WTC11 (cell line): ENCODE measurements around the gene C9orf57.

ENCODE experiments used
- CBFB ChIP-seq: sonication (generic); formaldehyde crosslinking; IDR thresholded peaks from 2 replicates; pipeline ENCODE4 v1.8.1; 2022; ENCODE audit warnings: mild to moderate bottlenecking, low read depth, missing genetic modification reagents
- CREM ChIP-seq: sonication (generic); formaldehyde crosslinking; IDR thresholded peaks from 2 replicates; pipeline ENCODE4 v1.8.1; 2022; ENCODE audit warnings: mild to moderate bottlenecking, missing genetic modification reagents, moderate library complexity
- CTCF ChIP-seq: fragments of 200-600 bp; IDR thresholded peaks from 2 replicates; pipeline ENCODE4 v1.8.0; 2022; ENCODE audit warnings: antibody characterized with exemption
- ELF4 ChIP-seq: sonication (generic); formaldehyde crosslinking; IDR thresholded peaks from 2 replicates; pipeline ENCODE4 v1.8.1; 2022; ENCODE audit warnings: low read depth, mild to moderate bottlenecking, moderate library complexity, missing genetic modification reagents
- MYBL2 ChIP-seq: sonication (generic); formaldehyde crosslinking; IDR thresholded peaks from 2 replicates; pipeline ENCODE4 v1.8.1; 2023; ENCODE audit warnings: mild to moderate bottlenecking, moderate library complexity, missing genetic modification reagents
- OVOL2 ChIP-seq: fragments of 250-450 bp; sonication (Bioruptor Pico); IDR thresholded peaks from 2 replicates; pipeline ENCODE4 v1.9.0; 2021; ENCODE audit warnings: mild to moderate bottlenecking, borderline replicate concordance
- TF ChIP-seq, protein P1 (sequence below): sonication (generic); formaldehyde crosslinking; IDR thresholded peaks from 2 replicates; pipeline ENCODE4 v1.8.0; 2022; ENCODE audit warnings: mild to moderate bottlenecking, missing genetic modification reagents

GRCh38 chr9:72013292-72013760, 47.1 kb downstream of the C9orf57 start:
- TF ChIP-seq, protein P1, sequence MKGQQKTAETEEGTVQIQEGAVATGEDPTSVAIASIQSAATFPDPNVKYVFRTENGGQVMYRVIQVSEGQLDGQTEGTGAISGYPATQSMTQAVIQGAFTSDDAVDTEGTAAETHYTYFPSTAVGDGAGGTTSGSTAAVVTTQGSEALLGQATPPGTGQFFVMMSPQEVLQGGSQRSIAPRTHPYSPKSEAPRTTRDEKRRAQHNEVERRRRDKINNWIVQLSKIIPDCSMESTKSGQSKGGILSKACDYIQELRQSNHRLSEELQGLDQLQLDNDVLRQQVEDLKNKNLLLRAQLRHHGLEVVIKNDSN (CRISPR knock-in tag), result no peak
- TF ChIP-seq CTCF, result no peak
- TF ChIP-seq CBFB (CRISPR knock-in tag), result no peak
- no peak for TF ChIP-seq CREM (CRISPR knock-in tag)
- TF ChIP-seq MYBL2 (CRISPR knock-in tag), result no peak
- no peak for TF ChIP-seq ELF4
- no peak for TF ChIP-seq OVOL2
